Esophagus mucosa (tissue), 1 donor: ENCODE results near the gene PRDM1. TPM values are rescaled to one million over a fixed set of nuclear protein-coding genes. Genes with fewer than 3 reads are reported as not detected.
"Not testable (repeated sequence)": the region's sequence is repeated elsewhere in the genome, so short reads cannot be mapped to it uniquely, and the experiment has no call there.

ENCODE experiments used
- ATAC-seq: fragments of 200-7000 bp; cut with Tn5 transposase; one replicate; pipeline ENCODE4 v1.9.1; 2020
- total RNA-seq: library from RNA; stranded (reverse); gene quantifications from one replicate; pipeline ENCODE4 v1.2.4, GENCODE V29; 2023
- donor health status: DM: yes; HTN: yes; CAD: no.

PRDM1 gene
- total RNA-seq, 1 donor from 2014 or later: 94.1 TPM

DNA sequence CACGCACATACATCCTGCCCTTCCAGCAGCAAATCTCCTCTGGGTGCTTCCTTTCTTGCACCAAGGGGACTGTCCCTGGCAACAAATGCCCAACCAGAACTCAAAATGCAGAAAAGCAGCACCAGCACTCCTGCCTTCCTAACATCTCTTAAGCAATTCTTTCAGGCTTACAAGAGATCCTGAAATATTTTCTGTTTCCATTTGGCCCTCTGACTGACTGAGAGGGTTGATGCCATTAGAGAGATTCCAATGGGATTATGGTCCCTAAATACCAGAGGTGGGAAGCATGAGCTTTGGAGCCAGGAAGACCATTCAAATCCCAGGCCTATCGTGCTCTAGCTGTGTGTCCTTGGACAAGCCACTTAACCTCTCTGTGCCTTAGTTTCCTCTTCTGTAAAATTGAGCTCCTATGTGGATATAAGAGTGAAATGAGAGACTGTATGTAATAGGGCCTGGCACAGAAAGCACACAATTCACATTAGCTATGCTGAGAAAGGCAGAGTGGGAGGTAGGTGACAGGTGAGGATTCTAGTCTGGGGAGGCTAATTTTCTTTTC, 56.8 kb downstream of the PRDM1 start:
- ATAC-seq: no peak

DNA sequence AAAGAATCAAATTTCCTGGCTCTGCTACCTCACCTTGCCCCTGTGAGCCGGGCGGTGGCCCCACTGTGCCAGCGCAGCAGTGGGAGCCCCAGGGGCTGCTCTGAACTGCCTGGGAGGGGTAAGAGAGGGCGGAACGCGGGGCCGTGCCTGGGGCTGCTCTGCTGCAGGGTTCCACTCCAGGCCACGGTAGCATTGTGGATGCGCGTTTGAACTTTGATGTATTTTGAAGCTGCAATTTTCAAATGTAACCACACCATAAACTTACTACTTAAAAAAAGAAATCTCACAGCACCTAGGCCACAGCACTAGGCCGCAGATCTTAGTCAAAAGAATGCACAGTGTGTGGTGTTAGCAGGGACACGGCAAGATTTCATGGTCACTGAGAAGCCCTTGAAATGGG, 57.5 kb downstream of the PRDM1 start:
- ATAC-seq: no peak

DNA sequence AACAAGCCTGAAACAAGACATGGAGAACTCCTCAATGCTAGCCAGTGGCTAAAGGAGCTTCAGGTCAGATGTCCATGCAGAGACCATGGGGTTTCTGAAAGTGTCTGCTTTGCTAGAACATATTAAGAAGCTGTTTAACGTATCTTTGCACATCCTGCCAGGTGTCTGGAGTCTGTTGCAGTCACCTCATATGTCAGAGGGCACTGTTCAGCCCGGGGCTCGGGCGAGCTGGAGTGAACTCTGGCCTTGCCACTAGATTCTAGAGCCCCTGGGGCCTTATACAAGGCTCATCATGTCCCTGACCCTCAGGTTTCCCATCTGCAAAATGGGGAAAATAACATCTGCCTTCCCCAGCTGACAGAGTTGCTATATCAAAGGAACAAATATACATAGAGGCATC, 59.0 kb downstream of the PRDM1 start:
- ATAC-seq: no peak

DNA sequence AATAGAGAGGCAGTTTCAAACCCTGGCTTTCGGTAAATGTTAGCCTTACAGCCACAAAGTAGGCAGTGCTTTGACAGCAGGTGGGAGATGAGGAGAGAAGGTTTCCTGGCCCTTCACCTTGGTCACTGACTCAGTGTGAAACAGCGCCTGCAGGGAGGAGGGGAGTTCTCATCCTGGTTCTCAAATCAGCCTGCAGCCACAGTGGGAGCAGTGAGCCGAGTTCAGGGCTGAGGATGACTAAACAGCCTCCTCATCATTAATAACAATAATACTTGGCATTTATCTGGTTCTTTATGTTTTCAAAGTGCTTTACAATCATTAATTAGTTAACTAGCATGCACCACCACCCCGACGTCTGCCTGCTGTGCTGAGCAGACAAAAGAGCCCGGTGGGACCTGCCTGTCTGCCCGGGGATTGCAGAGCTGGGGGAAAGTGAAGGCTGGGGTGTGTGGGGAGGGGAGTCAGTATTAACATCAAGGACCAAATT, 59.6 kb downstream of the PRDM1 start:
- ATAC-seq: no peak

DNA sequence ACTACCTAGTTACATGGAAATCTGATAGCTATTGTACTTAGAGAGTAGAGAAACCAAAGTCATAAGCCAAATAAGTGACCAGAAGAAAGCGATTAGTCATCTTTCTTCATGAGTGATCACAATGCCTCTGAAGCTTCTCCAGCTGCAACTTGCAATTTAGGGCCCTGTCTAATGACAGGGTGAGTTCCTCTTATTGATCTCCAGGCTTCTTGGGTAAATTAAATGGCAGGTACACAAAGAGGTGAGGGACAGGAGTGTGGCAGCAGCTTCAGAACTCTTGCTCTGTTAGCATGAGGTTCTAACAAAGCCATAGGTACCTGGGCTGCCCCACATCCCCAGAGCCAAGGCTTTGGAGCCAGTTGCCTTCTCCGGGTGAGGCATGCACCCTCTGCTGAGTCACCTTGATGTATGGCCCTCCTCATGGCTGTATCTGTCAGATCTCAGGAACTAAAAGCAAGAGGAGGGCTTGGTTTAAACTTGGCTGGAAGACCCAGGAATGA, 60.8 kb downstream of the PRDM1 start:
- ATAC-seq: no peak

DNA sequence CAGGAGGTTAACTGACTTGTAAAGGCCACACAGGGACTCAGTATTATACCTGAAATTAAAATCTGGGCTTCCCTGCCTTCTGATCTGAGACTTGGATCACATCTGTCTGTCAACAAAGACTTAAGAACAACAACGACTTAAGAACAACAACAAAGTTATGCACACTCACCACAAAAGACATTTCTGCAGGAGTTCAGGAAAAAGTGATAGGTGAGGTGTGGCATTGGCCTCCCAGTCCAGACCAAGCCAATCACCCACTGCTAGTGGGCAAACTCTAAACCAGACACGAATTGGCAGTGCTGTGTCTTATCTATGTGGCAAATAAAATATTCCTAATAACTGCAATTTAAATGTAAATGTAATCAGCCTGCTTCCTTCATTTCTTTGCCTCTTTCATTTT, 61.3 kb downstream of the PRDM1 start:
- no peak for ATAC-seq

DNA sequence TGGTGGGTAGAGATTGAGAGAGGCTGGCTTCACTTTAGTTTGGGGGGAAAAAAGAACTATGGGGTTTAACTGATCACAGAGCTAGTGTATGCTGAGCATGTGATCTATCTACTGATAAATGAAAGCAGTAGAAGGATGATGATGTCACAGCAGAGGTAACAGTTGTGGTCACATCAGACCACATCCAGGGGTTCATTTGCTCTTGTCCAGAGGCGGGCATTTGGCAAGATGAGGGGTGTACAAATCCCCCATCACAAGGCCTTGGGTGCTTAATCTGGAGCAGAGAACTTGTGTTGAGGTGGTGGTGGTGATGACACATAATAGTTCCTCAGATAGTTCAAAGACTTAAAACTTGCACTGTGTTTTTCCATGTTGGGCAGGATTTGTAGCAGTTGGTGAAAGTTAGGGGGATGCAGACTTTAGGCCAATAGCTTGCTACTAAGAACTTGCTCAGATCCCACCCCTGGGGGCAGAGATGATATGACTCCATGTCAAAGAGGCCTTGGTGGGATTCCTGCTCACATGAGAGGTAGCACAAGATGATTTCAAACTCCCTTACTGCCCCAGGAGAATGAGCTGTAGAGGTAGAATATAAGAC, 63.4 kb downstream of the PRDM1 start:
- ATAC-seq: no peak

DNA sequence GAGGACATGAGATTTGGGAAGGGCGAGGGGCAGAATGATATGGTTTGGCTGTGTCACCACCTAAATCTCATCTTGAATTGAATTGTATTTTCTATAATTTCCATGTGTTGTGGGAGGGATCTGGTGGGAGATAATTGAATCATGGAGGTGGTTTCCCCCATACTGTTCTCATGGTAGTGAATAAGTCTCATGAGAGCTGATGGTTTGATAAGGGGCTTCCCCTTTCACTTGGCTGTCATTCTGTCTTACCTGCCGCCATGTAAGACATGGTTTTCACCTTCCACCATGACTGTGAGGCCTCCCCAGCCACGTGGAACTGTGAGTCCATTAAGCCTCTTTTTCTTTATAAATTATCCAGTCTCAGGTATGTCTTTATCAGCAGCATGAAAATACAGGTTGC, 66.3 kb downstream of the PRDM1 start:
- not testable (repeated sequence) for ATAC-seq

DNA sequence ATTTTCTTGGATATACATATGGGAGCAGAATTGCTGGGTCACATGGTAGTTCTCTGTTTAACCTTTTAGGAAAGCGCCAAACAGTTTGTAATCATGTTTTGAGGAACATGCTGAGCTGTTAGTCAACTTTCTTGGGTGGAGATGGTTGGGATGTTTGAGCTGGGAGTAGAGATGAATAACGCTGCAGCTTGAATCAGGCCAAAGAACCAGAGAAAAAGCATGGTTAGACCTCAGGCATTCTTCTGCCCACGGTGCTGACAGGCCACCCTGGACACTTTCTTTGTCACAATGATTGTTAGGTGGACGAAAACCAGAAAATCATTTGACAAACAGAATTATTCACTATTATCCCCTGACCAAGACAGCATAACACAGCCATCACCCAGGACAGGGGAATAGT, 66.8 kb downstream of the PRDM1 start:
- ATAC-seq: no peak

DNA sequence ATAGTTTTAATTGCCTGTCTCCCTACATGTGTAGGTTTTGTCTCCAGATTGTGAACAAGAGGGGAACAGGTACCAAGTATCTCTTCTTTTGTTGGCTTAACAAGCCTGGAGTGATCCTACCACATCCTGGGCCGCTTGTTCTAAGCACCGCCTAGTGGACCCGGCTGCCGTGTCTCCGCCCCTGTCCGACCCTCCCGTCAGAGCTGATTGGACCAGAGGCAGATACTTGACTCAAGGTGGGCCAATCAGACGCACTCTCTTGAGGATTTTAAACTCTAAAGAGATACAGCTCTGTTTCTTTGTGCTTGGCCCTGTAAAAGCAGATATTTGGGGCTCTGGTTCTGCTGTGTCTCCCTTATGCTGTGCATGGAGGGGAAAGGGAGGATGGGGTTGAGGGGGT, 68.2 kb downstream of the PRDM1 start:
- no peak for ATAC-seq

DNA sequence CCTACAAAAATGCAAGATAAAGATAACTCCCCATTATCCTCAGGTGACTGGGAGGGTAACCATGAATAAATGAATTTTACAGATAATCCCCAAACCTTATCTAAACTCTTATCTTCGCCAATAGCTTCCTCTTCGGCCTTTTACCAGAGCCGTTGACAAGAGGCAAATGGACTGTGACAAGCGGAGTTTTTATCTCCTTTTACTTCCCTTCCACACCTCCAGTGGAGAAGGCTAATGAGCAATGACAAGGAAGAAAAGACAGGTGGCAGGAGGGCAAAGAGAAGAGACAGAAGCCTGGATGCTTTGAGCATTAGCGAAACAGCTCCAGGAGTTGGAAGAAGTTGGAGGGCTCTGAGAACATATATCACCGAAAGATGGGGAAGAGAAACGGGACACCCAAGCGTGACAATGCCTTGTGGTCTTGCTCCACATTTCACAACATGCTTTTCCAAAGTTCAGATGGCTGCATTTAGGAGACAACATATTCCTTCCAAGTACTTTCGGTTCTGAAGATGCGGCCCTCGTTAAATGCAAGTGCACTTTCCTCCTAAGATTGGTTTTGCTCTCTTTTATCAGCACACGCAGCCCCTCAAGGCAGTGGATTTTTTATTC, 69.2 kb downstream of the PRDM1 start:
- no peak for ATAC-seq

DNA sequence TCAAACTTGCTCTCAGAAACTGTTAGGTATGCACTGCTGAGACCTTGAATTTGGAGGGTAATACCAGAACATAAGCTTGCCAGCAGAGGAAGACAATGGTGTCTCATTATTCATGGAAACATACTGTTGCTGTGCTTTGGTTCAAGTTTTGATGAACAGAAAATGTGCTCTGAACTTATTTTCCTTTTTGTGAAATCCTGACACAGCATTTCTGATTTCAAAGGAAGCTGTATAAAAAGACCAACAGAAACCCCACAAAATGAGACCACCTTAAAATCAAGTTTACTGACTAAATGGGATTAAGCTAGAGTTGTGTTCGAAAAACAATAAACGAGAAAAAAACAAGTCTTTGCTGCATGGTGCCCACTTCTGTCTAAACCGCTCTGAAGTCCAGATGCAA, 70.3 kb downstream of the PRDM1 start:
- no peak for ATAC-seq

DNA sequence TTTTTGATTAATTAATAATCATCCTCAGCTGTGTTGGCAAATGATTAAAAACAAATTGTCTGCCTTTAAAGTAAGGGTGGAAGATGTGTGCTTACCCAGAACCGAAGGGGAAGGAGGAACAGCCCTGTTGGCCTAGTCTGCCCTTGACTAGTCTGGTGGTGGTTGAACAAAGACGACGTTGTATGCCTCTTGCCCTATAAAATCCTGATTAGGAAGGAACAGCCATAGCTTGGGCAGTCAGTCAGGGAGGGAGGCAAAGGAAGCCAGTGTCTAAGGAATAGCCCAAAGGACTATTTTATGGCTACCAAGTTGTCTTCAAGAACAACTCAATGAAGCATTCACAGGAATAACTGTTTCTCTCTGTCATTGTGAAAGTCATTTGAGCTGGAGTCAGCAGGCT, 70.7 kb downstream of the PRDM1 start:
- no peak for ATAC-seq

DNA sequence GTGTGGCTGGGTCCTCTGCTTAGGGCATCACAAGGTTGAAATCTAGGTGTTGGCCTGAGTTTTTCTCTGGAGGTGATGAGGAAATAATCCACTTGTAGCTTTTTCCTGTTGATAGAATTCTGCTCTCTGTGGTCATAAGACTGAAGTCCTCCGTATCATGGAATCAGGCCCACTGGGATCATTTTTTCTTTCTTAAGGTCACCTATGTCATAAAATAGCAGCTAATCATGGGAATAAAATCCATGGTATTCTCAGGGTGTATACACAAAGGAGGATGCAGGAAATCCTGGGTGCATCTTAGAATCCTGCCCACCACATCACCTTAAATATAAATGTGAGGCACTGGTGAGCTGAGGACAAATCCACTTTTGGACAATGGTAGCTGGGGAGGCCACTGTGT, 72.7 kb downstream of the PRDM1 start:
- no peak for ATAC-seq

Other genes with a start within 250 kb of the PRDM1 start
- gene ATG5, start 239.4 kb downstream of the PRDM1 start, total RNA-seq: 19.9 TPM